SKM-1 (cell line): Measurements from ENCODE around the gene ASCC3.

ENCODE experiments used
- DNase-seq: peaks from one replicate; lab custom pipeline; 2025; ENCODE audit not compliant: unreplicated experiment; lab: John Stamatoyannopoulos, UW

The ASCC3 gene

DNA sequence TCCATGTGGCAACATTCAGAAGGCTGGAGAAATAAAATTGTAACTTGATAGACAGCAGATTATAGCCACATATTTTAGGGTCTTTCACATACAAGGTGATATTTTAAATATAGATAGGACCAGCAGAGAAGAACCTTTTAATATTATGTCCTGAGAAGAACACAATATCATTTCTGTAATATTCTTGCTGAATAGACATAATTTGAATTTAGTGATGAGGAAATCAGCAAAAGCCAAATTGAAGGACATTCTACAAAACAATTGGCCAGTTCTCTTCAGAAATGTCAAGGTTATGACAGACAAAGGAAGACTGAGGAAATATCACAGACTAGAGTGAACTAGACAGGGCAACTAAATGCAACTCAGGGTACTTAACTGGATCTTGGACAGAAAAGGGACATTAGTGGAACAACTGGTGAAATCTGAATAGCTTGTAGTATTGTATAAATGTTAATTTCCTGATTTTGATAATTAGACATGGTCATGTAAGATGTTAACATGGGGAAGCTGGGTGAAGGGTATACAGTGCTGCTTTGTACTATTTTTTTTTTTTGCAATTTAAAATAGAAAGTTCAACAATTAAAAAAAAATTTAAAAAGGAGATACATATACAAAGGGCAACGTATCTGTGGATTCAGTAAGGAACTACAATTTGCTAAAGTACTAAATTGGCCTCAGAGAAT is 281.9 kb downstream of the ASCC3 start:
- DNase-seq = no peak

GRCh38 chr6:100595456-100595855 is 285.7 kb downstream of the ASCC3 start:
- no peak for DNase-seq

GRCh38 chr6:100593522-100593921 is 287.6 kb downstream of the ASCC3 start:
- no peak for DNase-seq

GRCh38 chr6:100592929-100593328 is 288.2 kb downstream of the ASCC3 start:
- DNase-seq = no peak

DNA sequence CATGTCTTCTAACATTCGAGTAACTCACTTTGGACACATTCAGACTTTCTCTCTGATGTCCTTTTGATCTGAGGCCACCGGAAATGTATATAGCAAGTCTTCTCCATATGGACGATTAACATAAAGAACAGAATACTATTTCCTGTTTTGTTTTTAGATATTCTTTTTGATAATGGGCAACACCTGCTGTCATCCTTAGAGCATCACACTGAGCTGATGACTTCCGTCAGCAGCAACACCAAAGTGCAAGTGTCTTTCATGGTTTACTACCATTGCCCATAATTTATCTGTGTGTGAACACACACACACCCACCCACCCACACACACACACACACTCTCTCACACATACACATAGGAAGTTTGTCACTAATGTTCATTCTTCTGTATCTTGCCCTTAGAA is 303.7 kb downstream of the ASCC3 start:
- DNase-seq = no peak

GRCh38 chr6:100575921-100576320 is 305.2 kb downstream of the ASCC3 start:
- DNase-seq = no peak

DNA sequence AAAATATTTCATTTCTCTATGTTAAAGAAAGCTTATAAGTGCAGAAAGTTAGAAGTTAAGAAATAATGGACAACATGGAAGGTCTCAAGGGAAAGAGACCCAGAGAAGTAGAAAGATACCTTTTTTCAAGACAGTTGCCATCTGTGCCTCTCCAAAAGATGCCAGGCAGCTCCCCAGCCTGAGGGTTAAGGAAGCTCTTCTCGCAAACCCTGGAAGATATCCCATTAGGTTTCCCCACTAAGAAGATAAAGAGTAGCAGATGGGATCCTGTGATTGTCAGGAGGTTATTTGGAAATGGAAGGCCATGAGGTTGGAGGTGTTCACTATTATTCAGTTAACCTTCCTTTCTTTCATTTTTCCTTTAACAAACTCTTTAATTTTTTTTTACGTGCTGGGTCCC is 306.3 kb downstream of the ASCC3 start:
- DNase-seq = no peak

GRCh38 chr6:100573166-100573565 is 308.0 kb downstream of the ASCC3 start:
- no peak for DNase-seq

- no peak for DNase-seq
These were observed 312.9 kb downstream of the ASCC3 start for GRCh38 chr6:100568255-100568654.

- DNase-seq = no peak
These were observed 314.6 kb downstream of the ASCC3 start for GRCh38 chr6:100566563-100566962.

DNA sequence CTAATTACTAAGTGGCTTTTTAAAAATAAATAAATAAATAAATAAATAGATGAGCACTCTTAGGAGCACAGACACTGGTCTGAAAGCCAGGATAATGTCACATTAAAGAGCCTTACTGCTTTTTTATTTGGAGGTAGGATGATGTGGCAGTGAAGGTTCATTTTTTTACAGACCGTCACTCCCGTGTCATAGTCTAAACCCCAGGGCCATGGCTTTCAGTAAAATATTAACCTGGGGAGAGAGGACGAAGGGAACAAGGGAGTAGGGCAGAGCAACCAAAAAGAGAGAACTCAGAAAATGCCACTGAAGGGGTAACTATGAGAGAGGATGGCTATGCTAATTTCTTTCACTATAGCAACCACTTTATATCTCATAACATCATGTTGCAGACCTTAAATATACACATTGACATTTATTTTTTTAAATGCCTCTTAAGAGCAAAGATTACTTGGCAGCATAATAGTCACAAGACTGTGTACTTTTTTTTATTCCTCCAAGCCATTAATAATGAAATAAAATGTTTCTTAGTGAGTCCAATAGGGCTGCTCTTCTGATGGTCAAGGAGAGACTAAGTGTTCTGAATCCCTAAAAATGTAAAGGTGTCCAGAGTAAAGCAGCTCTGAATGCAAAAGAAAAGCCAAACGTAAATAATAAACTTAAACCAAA is 315.6 kb downstream of the ASCC3 start:
- no peak for DNase-seq

GRCh38 chr6:100559859-100560258 is 321.3 kb downstream of the ASCC3 start:
- DNase-seq = no peak

DNA sequence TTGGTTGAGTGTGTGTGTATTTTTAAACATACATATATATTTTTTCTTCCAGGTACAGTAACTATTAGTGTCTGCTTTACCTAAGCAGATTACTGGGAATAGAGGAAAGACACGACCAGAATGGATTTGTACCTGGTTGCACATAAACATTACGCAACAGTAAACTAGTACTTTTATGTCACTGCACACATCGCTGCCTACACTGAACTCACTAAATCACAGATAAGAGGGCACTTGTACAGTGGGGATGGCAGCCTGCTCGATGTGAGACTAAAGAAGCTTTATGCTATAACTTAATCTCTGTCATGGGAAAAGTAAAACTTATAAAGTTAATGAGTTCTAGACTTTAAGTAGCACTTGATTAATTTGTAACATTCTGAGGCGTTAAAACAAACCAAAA is 326.9 kb downstream of the ASCC3 start:
- no peak for DNase-seq

DNA sequence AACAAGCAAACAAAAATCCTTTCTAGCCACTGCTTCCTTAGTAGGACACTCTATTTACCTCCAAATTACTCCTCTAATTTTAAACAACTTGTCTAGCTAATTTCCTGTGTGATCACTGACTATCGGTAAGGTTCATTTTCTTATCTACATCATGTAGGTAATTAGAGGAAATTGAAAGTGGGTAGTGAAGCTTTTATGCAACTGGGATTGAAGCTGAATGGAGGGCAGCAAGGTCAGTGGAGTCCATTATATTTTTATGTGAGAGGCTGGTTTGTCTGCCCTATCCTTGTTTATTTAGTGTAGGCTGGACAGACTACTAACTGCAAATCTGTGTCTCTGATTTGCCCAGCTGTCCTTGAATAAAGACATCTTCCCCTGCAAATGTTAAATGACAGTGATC is 327.9 kb downstream of the ASCC3 start:
- DNase-seq = no peak

- DNase-seq = no peak
These were observed 331.5 kb downstream of the ASCC3 start for GRCh38 chr6:100549406-100550167.

- no peak for DNase-seq
These were observed 343.0 kb downstream of the ASCC3 start for GRCh38 chr6:100538086-100538485.

DNA sequence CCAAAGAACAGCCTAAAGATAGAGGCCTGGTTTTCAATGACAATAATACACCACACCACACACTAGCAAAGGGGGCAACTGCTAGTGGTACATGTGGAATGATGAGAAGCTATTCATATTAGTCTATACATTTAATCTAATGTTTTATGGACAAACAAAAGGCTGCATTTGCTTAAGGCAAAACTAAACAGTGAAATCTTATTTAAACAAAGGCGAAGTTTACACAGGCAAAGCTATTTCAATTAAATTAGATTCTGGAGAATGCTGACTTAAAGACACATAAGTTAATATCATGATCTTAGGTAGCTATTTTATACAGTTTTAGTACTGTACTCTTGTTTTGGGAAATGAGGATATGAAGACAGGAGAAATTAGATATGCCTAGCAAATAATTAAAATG is 362.5 kb downstream of the ASCC3 start:
- DNase-seq = no peak

- DNase-seq = no peak
These were observed 363.5 kb downstream of the ASCC3 start for GRCh38 chr6:100517633-100518032.

DNA sequence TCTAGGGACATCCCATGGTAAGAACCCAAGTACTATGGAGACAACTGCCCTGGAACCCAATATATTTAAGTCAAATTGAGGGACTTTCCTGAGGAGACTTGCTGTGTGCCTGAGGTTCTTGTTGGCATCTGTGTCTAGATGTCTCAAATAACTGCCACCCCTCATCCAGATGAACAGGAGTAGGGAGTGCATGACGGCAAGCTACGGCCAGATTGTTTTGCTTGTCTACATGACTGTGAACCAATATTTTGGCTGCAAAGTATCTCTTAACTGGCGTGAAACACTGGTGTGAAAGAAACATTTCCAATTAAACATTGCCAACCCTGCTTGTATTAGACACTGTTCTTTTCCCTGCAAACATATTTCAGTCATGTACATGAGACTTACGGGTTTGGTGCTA is 364.0 kb downstream of the ASCC3 start:
- no peak for DNase-seq

GRCh38 chr6:100514660-100515059 is 366.5 kb downstream of the ASCC3 start:
- no peak for DNase-seq

GRCh38 chr6:100512203-100512862 is 368.8 kb downstream of the ASCC3 start:
- DNase-seq = no peak

DNA sequence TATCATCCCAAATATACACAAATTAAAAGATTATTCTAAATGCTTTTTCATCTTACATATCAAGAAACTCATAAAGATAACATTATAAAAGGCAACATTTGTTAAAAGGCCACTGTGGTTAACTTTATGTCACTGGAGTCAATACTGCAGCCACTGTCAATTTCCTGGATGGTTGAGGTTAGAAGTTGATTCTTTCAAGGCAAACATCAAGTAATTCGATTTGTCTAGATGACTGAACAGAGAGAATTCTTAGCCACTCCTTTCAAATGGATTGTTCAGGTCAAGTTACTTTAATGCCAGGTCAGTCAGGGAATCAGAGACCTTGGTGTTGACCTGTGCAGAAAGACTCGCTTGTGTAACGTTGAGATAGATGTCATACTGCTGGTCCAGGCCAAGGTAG is 372.0 kb downstream of the ASCC3 start:
- DNase-seq = no peak
